ENCODE measurements around the gene DRG1. TPM values are rescaled to one million over a fixed set of nuclear protein-coding genes. Genes with fewer than 3 reads are reported as not detected.

DRG1 gene
- total and polyA plus RNA-seq, 2 experiments from 2014 or later, result 63.9 to 87.6 TPM

DNA sequence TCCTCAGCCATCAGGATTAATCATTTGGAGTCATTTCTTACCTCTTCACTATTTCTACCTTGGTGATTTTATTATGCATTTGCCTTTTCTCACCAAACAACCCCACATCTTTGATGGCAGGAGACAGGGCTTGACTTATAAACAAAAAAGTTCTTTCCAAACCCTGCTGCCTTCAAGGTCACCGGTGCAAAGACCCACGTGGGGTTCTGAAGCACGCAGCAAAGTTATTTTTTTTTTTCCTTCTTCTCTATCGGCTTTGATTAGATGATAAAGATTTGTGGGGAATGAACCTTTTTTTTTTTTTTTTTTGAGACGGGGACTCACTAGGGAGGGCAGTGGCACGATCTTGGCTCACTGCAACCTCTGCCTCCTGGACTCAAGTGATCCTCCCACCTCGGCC, 44.1 kb downstream of the DRG1 start (continued):
- TF ChIP-seq, protein P1, sequence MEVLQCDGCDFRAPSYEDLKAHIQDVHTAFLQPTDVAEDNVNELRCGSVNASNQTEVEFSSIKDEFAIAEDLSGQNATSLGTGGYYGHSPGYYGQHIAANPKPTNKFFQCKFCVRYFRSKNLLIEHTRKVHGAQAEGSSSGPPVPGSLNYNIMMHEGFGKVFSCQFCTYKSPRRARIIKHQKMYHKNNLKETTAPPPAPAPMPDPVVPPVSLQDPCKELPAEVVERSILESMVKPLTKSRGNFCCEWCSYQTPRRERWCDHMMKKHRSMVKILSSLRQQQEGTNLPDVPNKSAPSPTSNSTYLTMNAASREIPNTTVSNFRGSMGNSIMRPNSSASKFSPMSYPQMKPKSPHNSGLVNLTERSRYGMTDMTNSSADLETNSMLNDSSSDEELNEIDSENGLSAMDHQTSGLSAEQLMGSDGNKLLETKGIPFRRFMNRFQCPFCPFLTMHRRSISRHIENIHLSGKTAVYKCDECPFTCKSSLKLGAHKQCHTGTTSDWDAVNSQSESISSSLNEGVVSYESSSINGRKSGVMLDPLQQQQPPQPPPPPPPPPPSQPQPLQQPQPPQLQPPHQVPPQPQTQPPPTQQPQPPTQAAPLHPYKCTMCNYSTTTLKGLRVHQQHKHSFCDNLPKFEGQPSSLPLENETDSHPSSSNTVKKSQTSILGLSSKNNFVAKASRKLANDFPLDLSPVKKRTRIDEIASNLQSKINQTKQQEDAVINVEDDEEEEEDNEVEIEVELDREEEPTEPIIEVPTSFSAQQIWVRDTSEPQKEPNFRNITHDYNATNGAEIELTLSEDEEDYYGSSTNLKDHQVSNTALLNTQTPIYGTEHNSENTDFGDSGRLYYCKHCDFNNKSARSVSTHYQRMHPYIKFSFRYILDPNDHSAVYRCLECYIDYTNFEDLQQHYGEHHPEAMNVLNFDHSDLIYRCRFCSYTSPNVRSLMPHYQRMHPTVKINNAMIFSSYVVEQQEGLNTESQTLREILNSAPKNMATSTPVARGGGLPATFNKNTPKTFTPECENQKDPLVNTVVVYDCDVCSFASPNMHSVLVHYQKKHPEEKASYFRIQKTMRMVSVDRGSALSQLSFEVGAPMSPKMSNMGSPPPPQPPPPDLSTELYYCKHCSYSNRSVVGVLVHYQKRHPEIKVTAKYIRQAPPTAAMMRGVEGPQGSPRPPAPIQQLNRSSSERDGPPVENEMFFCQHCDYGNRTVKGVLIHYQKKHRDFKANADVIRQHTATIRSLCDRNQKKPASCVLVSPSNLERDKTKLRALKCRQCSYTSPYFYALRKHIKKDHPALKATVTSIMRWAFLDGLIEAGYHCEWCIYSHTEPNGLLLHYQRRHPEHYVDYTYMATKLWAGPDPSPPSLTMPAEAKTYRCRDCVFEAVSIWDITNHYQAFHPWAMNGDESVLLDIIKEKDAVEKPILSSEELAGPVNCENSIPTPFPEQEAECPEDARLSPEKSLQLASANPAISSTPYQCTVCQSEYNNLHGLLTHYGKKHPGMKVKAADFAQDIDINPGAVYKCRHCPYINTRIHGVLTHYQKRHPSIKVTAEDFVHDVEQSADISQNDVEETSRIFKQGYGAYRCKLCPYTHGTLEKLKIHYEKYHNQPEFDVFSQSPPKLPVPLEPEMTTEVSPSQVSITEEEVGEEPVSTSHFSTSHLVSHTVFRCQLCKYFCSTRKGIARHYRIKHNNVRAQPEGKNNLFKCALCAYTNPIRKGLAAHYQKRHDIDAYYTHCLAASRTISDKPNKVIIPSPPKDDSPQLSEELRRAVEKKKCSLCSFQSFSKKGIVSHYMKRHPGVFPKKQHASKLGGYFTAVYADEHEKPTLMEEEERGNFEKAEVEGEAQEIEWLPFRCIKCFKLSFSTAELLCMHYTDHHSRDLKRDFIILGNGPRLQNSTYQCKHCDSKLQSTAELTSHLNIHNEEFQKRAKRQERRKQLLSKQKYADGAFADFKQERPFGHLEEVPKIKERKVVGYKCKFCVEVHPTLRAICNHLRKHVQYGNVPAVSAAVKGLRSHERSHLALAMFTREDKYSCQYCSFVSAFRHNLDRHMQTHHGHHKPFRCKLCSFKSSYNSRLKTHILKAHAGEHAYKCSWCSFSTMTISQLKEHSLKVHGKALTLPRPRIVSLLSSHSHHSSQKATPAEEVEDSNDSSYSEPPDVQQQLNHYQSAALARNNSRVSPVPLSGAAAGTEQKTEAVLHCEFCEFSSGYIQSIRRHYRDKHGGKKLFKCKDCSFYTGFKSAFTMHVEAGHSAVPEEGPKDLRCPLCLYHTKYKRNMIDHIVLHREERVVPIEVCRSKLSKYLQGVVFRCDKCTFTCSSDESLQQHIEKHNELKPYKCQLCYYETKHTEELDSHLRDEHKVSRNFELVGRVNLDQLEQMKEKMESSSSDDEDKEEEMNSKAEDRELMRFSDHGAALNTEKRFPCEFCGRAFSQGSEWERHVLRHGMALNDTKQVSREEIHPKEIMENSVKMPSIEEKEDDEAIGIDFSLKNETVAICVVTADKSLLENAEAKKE (CRISPR knock-in tag; IDR thresholded peaks at IDR 0.05), result no peak
- no peak for TF ChIP-seq NANOG (IDR thresholded peaks at IDR 0.05; ENCODE audit: borderline replicate concordance)
- TF ChIP-seq, protein P2, sequence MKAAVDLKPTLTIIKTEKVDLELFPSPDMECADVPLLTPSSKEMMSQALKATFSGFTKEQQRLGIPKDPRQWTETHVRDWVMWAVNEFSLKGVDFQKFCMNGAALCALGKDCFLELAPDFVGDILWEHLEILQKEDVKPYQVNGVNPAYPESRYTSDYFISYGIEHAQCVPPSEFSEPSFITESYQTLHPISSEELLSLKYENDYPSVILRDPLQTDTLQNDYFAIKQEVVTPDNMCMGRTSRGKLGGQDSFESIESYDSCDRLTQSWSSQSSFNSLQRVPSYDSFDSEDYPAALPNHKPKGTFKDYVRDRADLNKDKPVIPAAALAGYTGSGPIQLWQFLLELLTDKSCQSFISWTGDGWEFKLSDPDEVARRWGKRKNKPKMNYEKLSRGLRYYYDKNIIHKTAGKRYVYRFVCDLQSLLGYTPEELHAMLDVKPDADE (IDR thresholded peaks at IDR 0.05), result no peak
- TF ChIP-seq ZNF331 (CRISPR knock-in tag; IDR thresholded peaks at IDR 0.05; ENCODE audit: low read depth), result no peak
- no peak for TF ChIP-seq JUNB (IDR thresholded peaks at IDR 0.05; ENCODE audit: unreplicated experiment)
- TF ChIP-seq ZNF114 (CRISPR knock-in tag; IDR thresholded peaks at IDR 0.05), result no peak
- TF ChIP-seq, protein P3, sequence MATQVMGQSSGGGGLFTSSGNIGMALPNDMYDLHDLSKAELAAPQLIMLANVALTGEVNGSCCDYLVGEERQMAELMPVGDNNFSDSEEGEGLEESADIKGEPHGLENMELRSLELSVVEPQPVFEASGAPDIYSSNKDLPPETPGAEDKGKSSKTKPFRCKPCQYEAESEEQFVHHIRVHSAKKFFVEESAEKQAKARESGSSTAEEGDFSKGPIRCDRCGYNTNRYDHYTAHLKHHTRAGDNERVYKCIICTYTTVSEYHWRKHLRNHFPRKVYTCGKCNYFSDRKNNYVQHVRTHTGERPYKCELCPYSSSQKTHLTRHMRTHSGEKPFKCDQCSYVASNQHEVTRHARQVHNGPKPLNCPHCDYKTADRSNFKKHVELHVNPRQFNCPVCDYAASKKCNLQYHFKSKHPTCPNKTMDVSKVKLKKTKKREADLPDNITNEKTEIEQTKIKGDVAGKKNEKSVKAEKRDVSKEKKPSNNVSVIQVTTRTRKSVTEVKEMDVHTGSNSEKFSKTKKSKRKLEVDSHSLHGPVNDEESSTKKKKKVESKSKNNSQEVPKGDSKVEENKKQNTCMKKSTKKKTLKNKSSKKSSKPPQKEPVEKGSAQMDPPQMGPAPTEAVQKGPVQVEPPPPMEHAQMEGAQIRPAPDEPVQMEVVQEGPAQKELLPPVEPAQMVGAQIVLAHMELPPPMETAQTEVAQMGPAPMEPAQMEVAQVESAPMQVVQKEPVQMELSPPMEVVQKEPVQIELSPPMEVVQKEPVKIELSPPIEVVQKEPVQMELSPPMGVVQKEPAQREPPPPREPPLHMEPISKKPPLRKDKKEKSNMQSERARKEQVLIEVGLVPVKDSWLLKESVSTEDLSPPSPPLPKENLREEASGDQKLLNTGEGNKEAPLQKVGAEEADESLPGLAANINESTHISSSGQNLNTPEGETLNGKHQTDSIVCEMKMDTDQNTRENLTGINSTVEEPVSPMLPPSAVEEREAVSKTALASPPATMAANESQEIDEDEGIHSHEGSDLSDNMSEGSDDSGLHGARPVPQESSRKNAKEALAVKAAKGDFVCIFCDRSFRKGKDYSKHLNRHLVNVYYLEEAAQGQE (IDR thresholded peaks at IDR 0.05; ENCODE audit: unreplicated experiment), result no peak

All from GM23338 (cell line).